ENCODE results near the gene MEPCE. TPM values are rescaled to one million over a fixed set of nuclear protein-coding genes. Genes with fewer than 3 reads are reported as not detected.

Gene MEPCE
- total and polyA plus RNA-seq, 2 of the 8 experiments (the other 6 are each of a cell fraction or from before 2014, with no cell fraction given), result 22.8 to 48.8 TPM

- TF ChIP-seq BACH1 (IDR thresholded peaks at IDR 0.05; ENCODE audit: low read length), result no peak
- TF ChIP-seq SIRT6 (IDR thresholded peaks at IDR 0.05; ENCODE audit: low read length), result no peak
- TF ChIP-seq CREB1 (IDR thresholded peaks at IDR 0.05), result no peak
- TF ChIP-seq FOSL1 (IDR thresholded peaks at IDR 0.05; ENCODE audit: insufficient read depth, low read depth, low read length), result no peak
Measured at GRCh38 chr7:100434297-100435144, 4.9 kb downstream of the MEPCE start (continued).

All from H1 (cell line).